HG03378 (cell line): Measurements from ENCODE around the gene VAMP1.

Experiments used
- ATAC-seq: cut with Tn5 transposase; IDR thresholded peaks from one replicate; pipeline ENCODE4 v1.9.1; 2021; ENCODE audit warnings: mild to moderate bottlenecking, moderate library complexity; ENCODE audit not compliant: unreplicated experiment

VAMP1 gene

GRCh38 chr12:6426882-6427671 is 43.4 kb downstream of the VAMP1 start:
- ATAC-seq: peak; percentile 67

DNA sequence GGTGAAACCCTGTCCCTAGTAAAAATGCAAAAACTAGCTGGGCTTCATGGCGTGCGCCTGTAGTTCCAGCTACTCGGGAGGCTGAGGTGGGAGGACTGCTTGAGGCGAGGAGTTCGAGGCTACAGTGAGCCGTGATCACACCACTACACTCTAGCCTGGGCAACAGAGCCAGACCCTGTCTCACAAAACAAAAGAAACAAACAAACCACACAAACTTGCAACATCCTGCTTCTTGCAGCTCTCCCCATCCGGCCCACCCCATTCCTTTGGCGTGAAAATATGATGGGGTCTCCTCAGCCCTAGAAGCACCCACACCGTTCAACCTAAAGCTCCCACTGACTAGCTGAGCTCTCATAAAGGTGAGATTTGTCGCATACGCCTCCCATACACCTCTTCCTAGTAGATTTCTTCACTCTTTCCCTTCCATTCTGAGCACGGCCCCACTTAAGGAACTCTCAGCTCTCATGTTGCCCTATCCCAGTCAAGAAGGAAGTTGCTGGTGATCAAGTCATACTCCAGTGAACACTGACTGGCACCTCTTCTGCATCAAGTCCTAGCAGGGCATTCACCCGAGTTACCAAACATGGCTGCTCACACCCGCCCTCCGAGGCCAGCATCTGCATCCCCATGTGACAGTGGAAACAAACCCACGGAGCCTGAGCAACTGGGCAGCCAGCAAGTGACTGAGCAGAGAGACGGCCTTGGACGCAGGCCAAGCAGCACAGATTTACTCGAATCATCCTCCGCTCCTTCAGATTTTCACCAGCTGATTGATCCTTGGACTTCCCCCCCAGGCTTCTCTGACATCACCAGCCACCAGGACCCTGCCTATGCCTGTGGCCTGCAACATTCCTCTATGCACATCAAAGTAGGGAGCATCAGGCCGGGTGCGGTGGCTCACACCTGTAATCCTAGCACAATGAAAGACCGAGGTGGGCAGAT is 44.6 kb downstream of the VAMP1 start:
- ATAC-seq: peak; percentile 23

DNA sequence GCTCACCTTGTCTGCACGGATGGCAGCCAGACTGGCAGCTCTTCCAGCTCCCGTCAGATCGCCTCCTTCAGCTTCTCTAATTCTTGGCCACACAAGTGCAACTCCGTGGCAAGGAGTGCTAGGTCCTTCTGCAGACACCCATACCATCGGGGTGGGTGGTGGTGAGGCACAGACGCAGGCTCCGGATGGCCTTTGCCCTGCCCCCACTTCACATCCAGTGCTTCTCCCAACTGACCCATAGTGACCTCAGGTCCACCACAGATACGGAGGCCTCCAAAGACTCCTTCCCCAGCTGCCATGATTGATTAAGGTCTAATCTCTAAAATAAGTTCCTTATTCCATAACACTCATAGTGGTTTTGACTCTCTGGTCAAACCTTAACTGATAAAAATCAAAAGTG is 45.6 kb downstream of the VAMP1 start:
- ATAC-seq: no peak

DNA sequence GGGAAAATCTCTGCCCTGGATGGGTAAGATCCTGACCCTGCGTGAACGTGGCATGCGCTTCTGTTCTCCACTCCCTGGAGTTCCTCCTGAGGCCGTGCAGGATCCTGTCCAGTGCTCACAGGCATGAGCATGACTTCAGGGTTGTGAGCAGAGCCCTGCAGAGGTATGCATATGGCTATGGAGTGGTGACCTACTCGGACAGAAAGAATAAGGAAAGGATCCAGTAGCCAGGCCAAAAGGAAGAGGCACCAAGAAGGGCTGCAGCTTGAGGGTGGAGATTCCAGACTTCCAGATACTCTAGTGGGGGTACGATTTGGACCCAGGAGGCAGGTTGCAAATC is 46.5 kb downstream of the VAMP1 start:
- ATAC-seq: no peak

GRCh38 chr12:6423267-6424007 is 47.0 kb downstream of the VAMP1 start:
- ATAC-seq: peak; percentile 33

DNA sequence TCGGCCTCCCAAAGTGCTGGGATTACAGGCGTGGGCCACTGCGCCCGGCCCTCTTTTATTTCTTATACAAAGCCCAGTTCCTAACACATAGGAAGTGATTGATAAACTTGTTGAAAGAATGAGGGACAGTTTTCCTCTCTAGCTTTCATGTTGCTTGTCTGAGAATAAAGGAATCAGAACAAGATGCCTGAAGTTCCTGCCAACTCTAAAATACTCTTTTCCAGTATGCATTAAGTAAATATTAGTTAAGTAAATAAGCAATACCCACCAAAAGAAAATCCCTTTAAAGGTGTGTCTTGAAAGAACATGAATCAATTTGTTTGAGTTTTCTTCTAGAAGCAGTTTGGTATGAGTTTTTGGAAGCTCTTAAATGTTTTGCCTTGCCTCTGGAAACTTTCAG is 50.1 kb downstream of the VAMP1 start:
- no peak for ATAC-seq

GRCh38 chr12:6418796-6419195 is 51.7 kb downstream of the VAMP1 start:
- no peak for ATAC-seq

DNA sequence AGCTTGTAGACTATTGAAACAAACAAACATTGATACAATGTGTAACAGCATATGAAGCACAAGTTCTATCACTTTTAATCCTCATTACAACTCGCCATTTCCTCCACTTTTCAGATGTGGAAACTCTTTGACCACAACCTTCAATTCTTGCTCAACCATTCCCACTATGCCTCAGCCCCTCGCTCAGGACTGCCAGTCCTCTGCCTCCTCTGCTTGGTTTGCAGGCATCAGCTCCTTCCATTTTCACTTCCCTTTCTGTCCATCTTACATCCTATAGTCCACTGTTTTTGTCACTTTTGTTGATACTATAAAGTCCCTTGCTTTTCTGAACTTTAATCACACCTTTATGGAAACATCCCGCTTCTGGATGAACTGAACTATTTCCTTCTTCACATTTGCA is 53.9 kb downstream of the VAMP1 start:
- ATAC-seq: no peak
